ENCODE results near the gene ARHGAP12. TPM values are rescaled to one million over a fixed set of nuclear protein-coding genes. Genes with fewer than 3 reads are reported as not detected.

Gene ARHGAP12
- total and polyA plus RNA-seq, 2 donors (not counting 3 experiments of a cell fraction or from before 2014, with no cell fraction given): 5.8 to 19.3 TPM

DNA sequence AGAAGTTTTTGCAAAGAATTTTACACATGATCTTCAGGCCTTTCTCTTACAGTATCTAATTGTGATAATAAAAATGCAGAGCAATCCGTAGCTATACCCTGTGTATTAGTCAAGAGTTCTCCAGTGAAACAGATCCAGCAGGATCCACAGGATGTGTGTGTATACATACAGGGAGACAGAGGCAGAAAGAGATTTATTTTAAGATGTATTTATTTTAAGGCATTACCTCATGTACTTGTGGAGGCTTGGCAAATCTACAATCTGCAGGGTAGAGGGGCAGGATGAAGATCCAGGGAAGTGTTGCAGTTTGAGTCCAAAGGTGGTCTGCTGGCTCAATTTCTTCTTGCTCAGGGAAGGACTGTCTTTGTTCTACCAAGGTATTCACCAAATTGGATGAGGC lies 41.7 kb downstream of the ARHGAP12 start:
- no peaks in the 10 kb centered on the region for H3K36me3 ChIP-seq (ENCODE audit: control insufficient read depth in 2 of 2, extremely low read depth in 1 of 2, insufficient read depth in 2 of 2, low read length in 2 of 2)
- no peaks in the 10 kb centered on the region for H3K9me1 ChIP-seq (replicated peaks; ENCODE audit: control insufficient read depth, extremely low read depth, insufficient read depth, low read length)
- H3K9me3 ChIP-seq (replicated peaks; ENCODE audit: control insufficient read depth, insufficient read depth, low read length): no peaks in the 10 kb centered on the region
- no peak overlapping the region for H3K4me2 ChIP-seq (ENCODE audit: insufficient read depth, low read length)
- H3K79me2 ChIP-seq (ENCODE audit: control insufficient read depth, insufficient read depth, low read length): no peaks in the 10 kb centered on the region
- DNase-seq (ENCODE audit: low read depth, low spot score) (no peak), FAIRE-seq (no peak)
- dilution Hi-C loops (cut with MboI; ENCODE audit: extremely low pct_ligation_motif_present, low sequenced_read_pairs): no loop called here
- no peaks in the 10 kb centered on the region for H3K27me3 ChIP-seq (ENCODE audit: control insufficient read depth in 2 of 2, insufficient read depth in 2 of 2, low read length in 2 of 2)
- ChIA-PET POLR2A (no interaction called here), CTCF (interaction anchor here (1.3 kb wide), 1 partner anchor 10 kb away, joined by 4 read pairs; no protein-coding TSS in a partner anchor)
- no TSS peak for BruUV-seq (replicated peaks)
- no peak overlapping the region for H2AFZ ChIP-seq (ENCODE audit: low read depth, low read length)
- TF ChIP-seq JUN (IDR thresholded peaks at IDR 0.05; ENCODE audit: borderline replicate concordance, insufficient read depth, insufficient read length, low read depth): no peak
- TF ChIP-seq POLR2AphosphoS5 (IDR thresholded peaks at IDR 0.05; ENCODE audit: insufficient read depth, low read depth, low read length): no peak
- intact Hi-C loops (cut with micrococcal nuclease): no loop called here
- no peaks in the 10 kb centered on the region for H3K4me1 ChIP-seq (ENCODE audit: control insufficient read depth, extremely low read depth, insufficient read depth, low read length)
- H4K20me1 ChIP-seq (replicated peaks; ENCODE audit: control insufficient read depth, extremely low read depth, insufficient read depth, low read length): no peaks in the 10 kb centered on the region
- H3K4me3 ChIP-seq (replicated peaks in 1 of 3; ENCODE audit: insufficient read depth in 1 of 3, low read depth in 1 of 3, low read length in 3 of 3): no peak overlapping the region
- H3K9ac ChIP-seq (replicated peaks; ENCODE audit: extremely low read depth, insufficient read depth, low read length): no peak overlapping the region
- H3K27ac ChIP-seq (ENCODE audit: insufficient read depth, low read depth, low read length): no peak overlapping the region

DNA sequence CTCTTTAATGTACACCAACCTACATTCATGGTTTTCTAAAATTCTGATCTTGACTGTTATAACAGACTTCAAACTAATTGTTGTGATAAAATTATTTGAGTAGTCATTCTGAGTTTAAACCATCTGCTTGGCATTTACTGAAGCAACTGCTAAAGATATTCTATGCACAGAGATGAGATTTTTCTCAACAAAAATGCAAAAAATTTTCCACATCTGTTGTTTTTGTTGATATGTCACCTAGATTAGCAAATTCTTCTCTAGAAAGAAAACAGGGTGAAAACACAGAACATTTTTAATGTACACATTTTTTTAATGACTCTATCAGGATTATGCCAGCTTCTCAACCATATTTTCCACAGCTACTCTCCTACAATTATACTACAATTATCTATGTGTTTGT lies 42.7 kb downstream of the ARHGAP12 start:
- Histone ChIP-seq H3K36me3 (ENCODE audit: control insufficient read depth in 2 of 2, extremely low read depth in 1 of 2, insufficient read depth in 2 of 2, low read length in 2 of 2) (no peaks in the 10 kb centered on the region), H4K20me1 (replicated peaks; ENCODE audit: control insufficient read depth, extremely low read depth, insufficient read depth, low read length) (no peaks in the 10 kb centered on the region), H3K27ac (ENCODE audit: insufficient read depth, low read depth, low read length) (no peak overlapping the region), H3K9me1 (replicated peaks; ENCODE audit: control insufficient read depth, extremely low read depth, insufficient read depth, low read length) (no peaks in the 10 kb centered on the region), H2AFZ (ENCODE audit: low read depth, low read length) (no peak overlapping the region), H3K4me2 (ENCODE audit: insufficient read depth, low read length) (no peak overlapping the region), H3K4me1 (ENCODE audit: control insufficient read depth, extremely low read depth, insufficient read depth, low read length) (peaks cover 5% of the 10 kb centered on the region), H3K9me3 (replicated peaks; ENCODE audit: control insufficient read depth, insufficient read depth, low read length) (no peaks in the 10 kb centered on the region), H3K9ac (replicated peaks; ENCODE audit: extremely low read depth, insufficient read depth, low read length) (no peak overlapping the region), H3K79me2 (ENCODE audit: control insufficient read depth, insufficient read depth, low read length) (no peaks in the 10 kb centered on the region), H3K4me3 (replicated peaks in 1 of 3; ENCODE audit: insufficient read depth in 1 of 3, low read depth in 1 of 3, low read length in 3 of 3) (no peak overlapping the region), H3K27me3 (ENCODE audit: control insufficient read depth in 2 of 2, insufficient read depth in 2 of 2, low read length in 2 of 2) (no peaks in the 10 kb centered on the region)
- BruUV-seq (replicated peaks): no TSS peak
- dilution Hi-C loops (cut with MboI; ENCODE audit: extremely low pct_ligation_motif_present, low sequenced_read_pairs): no loop called here
- POLR2A ChIA-PET: no interaction called here
- DNase-seq (ENCODE audit: low read depth, low spot score) (no peak), FAIRE-seq (no peak)
- TF ChIP-seq MYC (IDR thresholded peaks at IDR 0.05; ENCODE audit: low read depth, low read length) (no peak), POLR2A (IDR thresholded peaks at IDR 0.05; ENCODE audit: low read depth, low read length) (no peak), FOS (IDR thresholded peaks at IDR 0.05; ENCODE audit: borderline replicate concordance, insufficient read depth, low read length) (no peak), POLR2AphosphoS5 (IDR thresholded peaks at IDR 0.05; ENCODE audit: insufficient read depth, low read depth, low read length) (no peak), JUN (IDR thresholded peaks at IDR 0.05; ENCODE audit: borderline replicate concordance, insufficient read depth, insufficient read length, low read depth) (no peak), EZH2 (IDR thresholded peaks at IDR 0.05; ENCODE audit: borderline replicate concordance, low read depth, low read length, severe bottlenecking) (no peak), GATA2 (IDR thresholded peaks at IDR 0.05; ENCODE audit: insufficient read depth, insufficient read length, low read depth, low read length) (no peak)
- TF ChIP-seq, protein P1, sequence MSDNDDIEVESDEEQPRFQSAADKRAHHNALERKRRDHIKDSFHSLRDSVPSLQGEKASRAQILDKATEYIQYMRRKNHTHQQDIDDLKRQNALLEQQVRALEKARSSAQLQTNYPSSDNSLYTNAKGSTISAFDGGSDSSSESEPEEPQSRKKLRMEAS (IDR thresholded peaks at IDR 0.05; ENCODE audit: insufficient read depth, insufficient read length): no peak
- TF ChIP-seq, protein P2, sequence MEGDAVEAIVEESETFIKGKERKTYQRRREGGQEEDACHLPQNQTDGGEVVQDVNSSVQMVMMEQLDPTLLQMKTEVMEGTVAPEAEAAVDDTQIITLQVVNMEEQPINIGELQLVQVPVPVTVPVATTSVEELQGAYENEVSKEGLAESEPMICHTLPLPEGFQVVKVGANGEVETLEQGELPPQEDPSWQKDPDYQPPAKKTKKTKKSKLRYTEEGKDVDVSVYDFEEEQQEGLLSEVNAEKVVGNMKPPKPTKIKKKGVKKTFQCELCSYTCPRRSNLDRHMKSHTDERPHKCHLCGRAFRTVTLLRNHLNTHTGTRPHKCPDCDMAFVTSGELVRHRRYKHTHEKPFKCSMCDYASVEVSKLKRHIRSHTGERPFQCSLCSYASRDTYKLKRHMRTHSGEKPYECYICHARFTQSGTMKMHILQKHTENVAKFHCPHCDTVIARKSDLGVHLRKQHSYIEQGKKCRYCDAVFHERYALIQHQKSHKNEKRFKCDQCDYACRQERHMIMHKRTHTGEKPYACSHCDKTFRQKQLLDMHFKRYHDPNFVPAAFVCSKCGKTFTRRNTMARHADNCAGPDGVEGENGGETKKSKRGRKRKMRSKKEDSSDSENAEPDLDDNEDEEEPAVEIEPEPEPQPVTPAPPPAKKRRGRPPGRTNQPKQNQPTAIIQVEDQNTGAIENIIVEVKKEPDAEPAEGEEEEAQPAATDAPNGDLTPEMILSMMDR (IDR thresholded peaks at IDR 0.05; ENCODE audit: extremely low read depth in 1 of 2, insufficient read depth in 1 of 2, low read depth in 1 of 2, low read length in 2 of 2): no peak
- intact Hi-C loops (cut with micrococcal nuclease): no loop called here
- CTCF ChIA-PET: interaction anchor here (1.3 kb wide), 1 partner anchor 11 kb away, joined by 4 read pairs; no protein-coding TSS in a partner anchor

All from endothelial cell of umbilical vein (primary cell).